WTC11 (cell line): ENCODE results near the gene TERF2IP.

Experiments used
- CBFB ChIP-seq: sonication (generic); formaldehyde crosslinking; IDR thresholded peaks from 2 replicates; pipeline ENCODE4 v1.8.1; 2022; ENCODE audit warnings: mild to moderate bottlenecking, low read depth, missing genetic modification reagents
- CTCF ChIP-seq: fragments of 200-600 bp; IDR thresholded peaks from 2 replicates; pipeline ENCODE4 v1.8.0; 2022; ENCODE audit warnings: antibody characterized with exemption

GRCh38 chr16:75648265-75649076, 898 bp downstream of the TERF2IP start:
- TF ChIP-seq CBFB (no peak), CTCF (no peak)
